Dendritic cell treated with granulocyte-macrophage colony-stimulating factor and Interleukin-4, amounts not matched to agents 40 ng/mL and 50 ng/mL, for 4 days (primary cell): ENCODE results near the gene CNOT10.
"Not testable (repeated sequence)": the region's sequence is repeated elsewhere in the genome, so short reads cannot be mapped to it uniquely, and the experiment has no call there.

Source experiments
- H3K27ac Mint-ChIP-seq: one replicate; pipeline ENCODE4 v1.8.0; 2022; ENCODE audit warnings: mild to moderate bottlenecking, mixed read lengths
- H3K27me3 Mint-ChIP-seq: one replicate; pipeline ENCODE4 v1.8.0; 2022; ENCODE audit warnings: mild to moderate bottlenecking, mixed read lengths
- H3K36me3 Mint-ChIP-seq: one replicate; pipeline ENCODE4 v1.8.0; 2022; ENCODE audit warnings: low read depth, mixed read lengths
- H3K4me1 Mint-ChIP-seq: one replicate; pipeline ENCODE4 v1.8.0; 2022; ENCODE audit warnings: low read depth, mixed read lengths
- H3K4me3 Mint-ChIP-seq: one replicate; pipeline ENCODE4 v1.8.0; 2022; ENCODE audit warnings: mild to moderate bottlenecking, moderate library complexity, mixed read lengths
- H3K9me3 Mint-ChIP-seq: one replicate; pipeline ENCODE4 v1.8.0; 2022; ENCODE audit warnings: mixed read lengths
- intact Hi-C: fragments of 100-400 bp; cut with micrococcal nuclease; formaldehyde crosslinking; loops from one replicate; pipeline ENCODE4 v1.15.0; 2022

CNOT10 gene, protein sequence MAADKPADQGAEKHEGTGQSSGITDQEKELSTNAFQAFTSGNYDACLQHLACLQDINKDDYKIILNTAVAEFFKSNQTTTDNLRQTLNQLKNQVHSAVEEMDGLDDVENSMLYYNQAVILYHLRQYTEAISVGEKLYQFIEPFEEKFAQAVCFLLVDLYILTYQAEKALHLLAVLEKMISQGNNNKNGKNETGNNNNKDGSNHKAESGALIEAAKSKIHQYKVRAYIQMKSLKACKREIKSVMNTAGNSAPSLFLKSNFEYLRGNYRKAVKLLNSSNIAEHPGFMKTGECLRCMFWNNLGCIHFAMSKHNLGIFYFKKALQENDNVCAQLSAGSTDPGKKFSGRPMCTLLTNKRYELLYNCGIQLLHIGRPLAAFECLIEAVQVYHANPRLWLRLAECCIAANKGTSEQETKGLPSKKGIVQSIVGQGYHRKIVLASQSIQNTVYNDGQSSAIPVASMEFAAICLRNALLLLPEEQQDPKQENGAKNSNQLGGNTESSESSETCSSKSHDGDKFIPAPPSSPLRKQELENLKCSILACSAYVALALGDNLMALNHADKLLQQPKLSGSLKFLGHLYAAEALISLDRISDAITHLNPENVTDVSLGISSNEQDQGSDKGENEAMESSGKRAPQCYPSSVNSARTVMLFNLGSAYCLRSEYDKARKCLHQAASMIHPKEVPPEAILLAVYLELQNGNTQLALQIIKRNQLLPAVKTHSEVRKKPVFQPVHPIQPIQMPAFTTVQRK

DNA sequence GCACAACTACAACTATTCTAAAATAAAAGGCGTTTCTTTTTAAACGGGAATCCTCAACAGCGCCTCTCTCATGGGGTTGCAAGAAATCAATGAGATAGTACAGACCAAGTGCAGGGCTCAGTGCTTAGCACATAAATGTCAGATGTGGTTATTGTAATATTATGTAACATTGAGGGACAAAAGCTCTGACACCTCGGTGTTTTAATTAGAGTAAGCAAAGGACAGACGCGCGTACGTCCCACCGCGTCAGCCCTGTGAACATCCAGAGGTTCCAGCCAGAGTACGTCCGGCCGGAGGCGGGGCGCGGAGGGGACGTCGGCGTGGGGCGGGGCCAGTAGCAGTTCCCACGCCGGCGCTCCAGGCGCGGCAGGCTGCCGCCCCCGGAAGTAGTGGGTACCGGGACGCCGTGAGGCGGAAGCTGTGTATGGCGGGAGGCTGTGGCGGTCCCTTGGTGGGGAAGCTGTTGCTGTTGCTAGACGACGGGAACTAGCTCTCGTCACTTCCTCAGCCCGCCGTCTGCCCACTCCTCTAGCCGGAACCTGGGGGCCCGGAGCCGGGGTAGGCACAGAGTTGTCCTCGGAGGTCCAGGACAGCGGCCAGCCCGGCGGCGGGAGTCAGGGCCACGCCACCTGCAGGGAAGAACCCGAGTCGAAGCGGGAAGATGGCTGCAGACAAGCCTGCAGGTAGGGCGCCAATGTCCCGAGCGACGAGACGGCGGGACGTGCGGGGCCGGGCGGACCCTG, at the start of gene CNOT10:
TSS of gene CNOT10 (plus strand) at position 389 of the 743 bp plus-strand sequence. CDS start at position 662, 273 bp downstream.
- Mint-ChIP-seq H3K27me3 (peaks cover 2% of the 10 kb centered on the region), H3K36me3 (peaks cover 24% of the 10 kb centered on the region), H3K9me3 (no peaks in the 10 kb centered on the region), H3K27ac (peak within 1 kb of the TSS; percentile 91), H3K4me3 (peak within 1 kb of the TSS; percentile 98), H3K4me1 (peaks cover 26% of the 10 kb centered on the region)
- intact Hi-C loops, result loop anchor here (5.0 kb wide), 1 partner anchor 173 kb away; no protein-coding TSS in a partner anchor

DNA sequence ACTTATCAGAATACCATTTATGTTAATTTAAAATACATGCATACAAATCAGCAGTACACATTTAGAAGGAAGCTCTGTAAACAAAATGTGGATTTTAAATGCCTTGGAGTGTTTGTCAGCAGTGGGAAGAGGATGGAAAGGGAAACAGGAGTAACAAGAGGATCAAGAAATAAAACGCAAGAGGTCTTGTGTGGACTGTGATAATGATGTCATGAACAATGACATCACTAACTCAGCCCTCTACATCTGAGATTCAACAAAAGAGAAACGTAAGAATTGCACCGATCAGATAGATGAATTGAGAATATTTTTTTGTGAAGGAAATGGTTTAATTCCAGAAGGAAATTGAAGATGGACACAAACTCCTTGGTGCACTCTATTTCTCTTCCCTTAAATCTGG, 44.0 kb upstream of the CNOT10 start:
- intact Hi-C loops, result no loop called here
- H3K36me3 Mint-ChIP-seq, result no peaks in the 10 kb centered on the region
- H3K4me1 Mint-ChIP-seq, result no peaks in the 10 kb centered on the region
- no peaks in the 10 kb centered on the region for H3K9me3 Mint-ChIP-seq
- no peak overlapping the region for H3K4me3 Mint-ChIP-seq
- no peak overlapping the region for H3K27ac Mint-ChIP-seq
- peaks cover 5% of the 10 kb centered on the region for H3K27me3 Mint-ChIP-seq

DNA sequence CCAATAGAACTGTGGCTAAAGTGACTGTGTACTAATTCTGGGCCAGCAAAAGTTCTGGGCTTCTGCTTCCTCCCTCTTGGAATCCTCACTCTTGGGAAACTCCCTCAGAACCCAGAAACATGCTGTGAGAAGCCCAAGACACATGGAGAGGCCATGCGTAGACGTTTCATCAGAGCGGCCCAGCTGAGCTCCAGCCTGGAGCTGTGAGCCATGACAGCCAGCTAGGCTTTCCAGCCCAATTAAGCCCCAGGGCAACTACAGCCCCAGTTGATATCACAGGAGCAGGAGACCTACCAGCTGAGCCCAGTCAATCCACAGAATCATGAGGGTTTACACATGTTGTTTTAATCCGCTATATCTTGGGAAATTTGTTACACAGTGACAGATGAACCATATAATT, 43.6 kb upstream of the CNOT10 start:
- no peaks in the 10 kb centered on the region for H3K9me3 Mint-ChIP-seq
- H3K27ac Mint-ChIP-seq, result no peak overlapping the region
- H3K4me3 Mint-ChIP-seq, result no peak overlapping the region
- no peaks in the 10 kb centered on the region for H3K36me3 Mint-ChIP-seq
- H3K4me1 Mint-ChIP-seq, result no peaks in the 10 kb centered on the region
- intact Hi-C loops, result no loop called here
- H3K27me3 Mint-ChIP-seq, result peaks cover 5% of the 10 kb centered on the region

DNA sequence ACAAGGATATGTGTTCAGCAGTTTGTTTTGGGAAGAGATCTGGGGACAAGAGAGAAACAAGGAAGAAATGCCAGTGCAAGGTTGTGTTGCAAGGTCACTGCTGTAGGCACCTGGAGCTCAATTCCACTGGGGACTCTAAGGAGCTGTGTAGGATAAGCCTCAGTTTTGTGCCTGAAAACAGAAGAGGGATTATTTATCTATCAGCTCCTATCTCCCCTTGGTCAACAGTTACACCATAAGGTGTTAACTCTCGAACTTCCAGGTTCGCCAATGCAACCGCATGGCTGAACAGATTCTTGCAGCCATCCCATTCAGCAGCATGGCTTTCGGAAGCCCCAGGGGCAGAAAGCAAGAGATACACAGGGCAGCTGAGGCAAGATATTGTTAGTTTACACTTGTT, 41.6 kb upstream of the CNOT10 start:
- Mint-ChIP-seq H3K36me3 (no peaks in the 10 kb centered on the region), H3K27me3 (peaks cover 5% of the 10 kb centered on the region), H3K4me1 (no peaks in the 10 kb centered on the region), H3K9me3 (no peaks in the 10 kb centered on the region), H3K4me3 (no peak overlapping the region), H3K27ac (no peak overlapping the region)
- intact Hi-C loops, result no loop called here

DNA sequence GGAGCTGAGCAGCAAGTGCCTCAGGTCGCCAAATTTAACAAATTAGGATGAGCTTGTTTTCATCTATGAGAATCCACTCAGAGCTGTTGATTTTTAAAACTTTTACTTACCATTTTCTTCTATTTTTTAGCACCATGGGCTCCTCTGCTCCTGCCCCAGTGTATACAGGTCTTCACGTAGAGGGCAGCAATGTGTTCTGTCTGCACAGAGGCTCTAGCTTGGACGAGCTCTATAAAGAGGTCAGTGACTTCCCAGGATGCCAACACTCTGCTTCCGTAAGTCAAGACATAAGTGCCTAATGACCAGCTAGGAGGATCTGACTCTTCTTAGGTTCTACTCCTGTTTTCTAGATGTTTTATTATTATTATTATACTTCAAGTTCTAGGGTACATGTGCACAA, 41.2 kb upstream of the CNOT10 start:
- Mint-ChIP-seq H3K9me3 (no peaks in the 10 kb centered on the region), H3K36me3 (no peaks in the 10 kb centered on the region), H3K4me3 (no peak overlapping the region), H3K27me3 (peaks cover 5% of the 10 kb centered on the region), H3K4me1 (no peaks in the 10 kb centered on the region), H3K27ac (no peak overlapping the region)
- intact Hi-C loops, result no loop called here

DNA sequence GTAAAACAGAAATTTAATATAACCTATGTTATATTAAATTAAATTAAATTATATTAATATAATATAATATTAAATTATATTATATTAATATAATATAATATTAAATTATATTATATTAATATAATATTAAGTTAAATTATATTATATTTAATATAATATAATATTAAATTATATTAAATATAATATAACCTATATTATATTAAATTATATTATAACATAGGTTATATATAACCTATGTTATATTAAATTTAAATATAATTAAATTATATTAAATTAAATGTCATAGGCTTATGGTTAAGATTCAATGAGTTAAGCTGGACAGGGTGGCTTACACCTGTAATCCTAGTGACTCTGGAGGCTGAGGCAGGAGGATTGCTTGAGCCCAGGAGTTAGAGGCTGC, 40.6 kb upstream of the CNOT10 start:
- H3K4me1 Mint-ChIP-seq, result no peaks in the 10 kb centered on the region
- no peak overlapping the region for H3K27ac Mint-ChIP-seq
- peaks cover 3% of the 10 kb centered on the region for H3K27me3 Mint-ChIP-seq
- no peaks in the 10 kb centered on the region for H3K36me3 Mint-ChIP-seq
- no peaks in the 10 kb centered on the region for H3K9me3 Mint-ChIP-seq
- H3K4me3 Mint-ChIP-seq, result no peak overlapping the region
- intact Hi-C loops, result no loop called here

DNA sequence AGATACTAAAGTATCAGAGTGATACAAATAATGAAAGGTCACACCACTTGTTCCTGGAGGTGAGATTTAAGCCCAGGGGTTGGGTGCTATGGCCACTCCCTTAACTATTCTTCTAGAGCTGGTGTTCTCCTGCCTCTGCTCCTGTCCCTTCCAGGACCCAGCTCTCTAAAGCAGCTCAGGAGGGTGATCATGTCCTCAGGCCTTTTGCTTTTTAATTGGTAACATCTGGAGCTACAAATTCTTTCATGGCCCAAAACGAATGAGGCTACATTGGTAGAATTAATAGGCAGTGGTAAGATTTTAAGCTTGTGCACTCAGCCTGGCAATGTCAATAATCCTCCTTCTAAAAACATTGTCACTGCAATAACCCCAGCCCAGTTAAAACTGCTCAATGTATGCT, 38.2 kb upstream of the CNOT10 start:
- Mint-ChIP-seq H3K4me3 (no peak overlapping the region), H3K36me3 (no peaks in the 10 kb centered on the region), H3K27ac (no peak overlapping the region), H3K27me3 (no peaks in the 10 kb centered on the region), H3K4me1 (no peaks in the 10 kb centered on the region), H3K9me3 (no peaks in the 10 kb centered on the region)
- intact Hi-C loops, result no loop called here

DNA sequence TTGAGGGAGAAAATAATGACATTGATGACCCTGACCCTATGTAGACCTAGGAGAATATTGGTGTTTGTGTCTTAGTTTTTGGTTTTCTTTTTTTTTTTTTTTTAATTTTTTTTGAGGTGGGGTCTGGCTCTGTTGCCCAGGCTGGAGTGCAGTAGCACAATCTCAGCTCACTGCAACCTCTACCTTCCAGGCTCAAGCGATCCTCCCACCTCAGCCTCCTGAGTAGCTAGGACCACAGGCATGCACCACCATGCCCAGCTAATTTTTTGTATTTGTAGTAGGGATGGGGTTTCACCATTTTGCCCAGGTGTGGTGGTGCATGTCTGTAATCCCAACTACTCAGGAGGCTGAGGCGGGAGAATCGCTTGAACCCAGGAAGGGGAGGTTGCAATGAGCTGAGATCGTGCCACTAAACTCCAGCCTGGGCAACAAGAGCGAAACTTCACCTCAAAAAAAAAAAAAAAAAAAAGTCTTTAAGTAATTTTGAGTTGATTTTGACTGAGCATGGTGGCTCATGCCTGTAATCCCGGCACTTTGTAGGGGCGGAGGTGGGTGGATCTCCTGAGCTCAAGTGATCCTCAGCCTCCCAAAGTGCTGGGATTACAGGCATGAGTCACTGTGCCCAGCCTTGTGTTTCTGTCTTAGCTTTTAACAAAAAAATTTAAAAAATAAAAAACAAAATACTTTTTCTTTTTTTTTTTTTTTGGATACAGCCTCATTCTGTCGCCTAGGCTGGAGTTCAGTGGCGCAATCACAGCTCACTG, 32.5 kb upstream of the CNOT10 start:
- H3K27me3 Mint-ChIP-seq, H3K4me1 Mint-ChIP-seq, H3K27ac Mint-ChIP-seq, H3K4me3 Mint-ChIP-seq, intact Hi-C loops, H3K36me3 Mint-ChIP-seq: not testable (repeated sequence)
- peaks cover 14% of the 10 kb centered on the region for H3K9me3 Mint-ChIP-seq

DNA sequence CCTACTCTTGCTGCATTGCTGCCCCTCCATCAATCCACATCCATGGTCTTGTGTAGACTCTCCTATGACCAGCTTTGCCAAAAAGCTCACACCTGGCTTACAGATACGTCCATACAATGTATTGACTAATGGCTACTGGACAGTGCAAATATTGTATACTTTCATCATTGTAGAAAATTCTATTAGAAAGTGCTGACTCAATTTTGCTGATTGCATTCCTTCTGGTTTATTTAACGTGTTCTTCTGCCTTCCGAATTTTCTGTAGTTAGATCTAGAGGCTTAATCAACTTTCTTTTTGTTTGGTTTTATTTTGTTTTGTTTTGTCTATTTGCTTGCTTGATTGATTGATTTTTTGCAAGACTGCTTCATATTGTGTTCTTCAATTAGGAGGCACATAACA, 29.8 kb upstream of the CNOT10 start:
- no peaks in the 10 kb centered on the region for H3K36me3 Mint-ChIP-seq
- H3K4me3 Mint-ChIP-seq, result no peak overlapping the region
- peaks cover 14% of the 10 kb centered on the region for H3K9me3 Mint-ChIP-seq
- no peak overlapping the region for H3K27ac Mint-ChIP-seq
- H3K27me3 Mint-ChIP-seq, result peaks cover 9% of the 10 kb centered on the region
- H3K4me1 Mint-ChIP-seq, result no peaks in the 10 kb centered on the region
- intact Hi-C loops, result no loop called here

DNA sequence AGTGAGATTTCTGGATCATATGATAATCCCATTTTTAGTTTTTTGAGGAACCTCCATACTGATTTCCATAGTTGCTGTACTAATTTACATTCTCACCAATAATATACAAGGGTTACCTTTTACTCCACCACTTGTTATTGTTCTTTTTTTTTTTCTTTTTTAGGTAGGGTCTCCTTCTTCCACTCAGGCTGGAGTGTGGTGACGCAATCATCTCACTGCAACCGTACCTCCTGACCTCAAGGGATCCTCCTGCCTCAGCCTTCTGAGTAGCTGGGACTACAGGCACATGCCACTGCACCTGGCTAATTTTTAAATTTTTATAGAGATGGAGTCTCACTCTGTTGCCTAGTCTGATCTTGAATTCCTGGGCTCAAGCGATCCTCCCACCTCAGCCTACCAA, 24.4 kb upstream of the CNOT10 start:
- Mint-ChIP-seq H3K4me3 (no peak overlapping the region), H3K27me3 (peaks cover 9% of the 10 kb centered on the region), H3K36me3 (no peaks in the 10 kb centered on the region), H3K4me1 (no peaks in the 10 kb centered on the region), H3K27ac (no peak overlapping the region), H3K9me3 (no peaks in the 10 kb centered on the region)
- intact Hi-C loops, result loop anchor here (5.0 to 10.0 kb wide), 3 partner anchors 96 to 483 kb away; no protein-coding TSS in a partner anchor

DNA sequence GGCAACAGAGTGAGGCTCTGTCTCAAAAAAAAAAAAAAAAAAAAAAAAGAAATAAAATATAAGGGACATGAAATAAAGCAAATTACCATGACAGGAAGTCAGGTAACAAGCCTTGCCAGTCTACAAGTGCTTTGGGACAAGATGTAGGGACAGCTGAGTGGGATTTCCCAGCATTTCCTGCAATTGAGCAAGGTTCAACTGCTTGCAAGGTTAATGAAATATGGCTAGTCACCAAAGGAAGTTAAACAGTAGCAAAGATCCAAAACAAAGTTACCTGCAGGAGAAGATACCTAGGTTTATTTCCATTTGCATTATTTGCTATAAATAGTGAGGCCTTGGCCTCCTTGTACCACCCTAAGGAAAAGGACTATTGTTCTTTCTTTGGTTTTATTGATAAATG, 22.3 kb upstream of the CNOT10 start:
- H3K27ac Mint-ChIP-seq, result no peak overlapping the region
- no peaks in the 10 kb centered on the region for H3K4me1 Mint-ChIP-seq
- H3K4me3 Mint-ChIP-seq, result no peak overlapping the region
- H3K27me3 Mint-ChIP-seq, result peaks cover 3% of the 10 kb centered on the region
- H3K9me3 Mint-ChIP-seq, result no peaks in the 10 kb centered on the region
- intact Hi-C loops, result loop anchor here (5.0 to 10.0 kb wide), 3 partner anchors 98 to 485 kb away; no protein-coding TSS in a partner anchor
- H3K36me3 Mint-ChIP-seq, result no peaks in the 10 kb centered on the region

DNA sequence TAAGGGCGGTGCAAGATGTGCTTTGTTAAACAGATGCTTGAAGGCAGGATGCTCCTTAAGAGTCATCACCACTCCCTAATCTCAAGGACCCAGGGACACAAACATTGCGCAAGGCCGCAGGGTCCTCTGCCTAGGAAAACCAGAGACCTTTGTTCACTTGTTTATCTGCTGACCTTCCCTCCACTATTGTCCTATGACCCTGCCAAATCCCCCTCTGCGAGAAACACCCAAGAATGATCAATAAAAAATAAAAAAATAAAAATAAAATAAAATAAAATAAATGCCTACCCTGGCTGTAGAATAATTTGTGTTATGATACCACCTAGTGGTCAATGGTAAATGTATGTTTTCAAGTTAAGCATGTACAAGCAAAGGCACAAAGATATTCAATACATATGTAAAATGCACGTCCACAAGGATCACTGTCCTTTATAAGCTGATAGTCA, 20.3 kb upstream of the CNOT10 start:
- not testable (repeated sequence) for H3K4me1 Mint-ChIP-seq, H3K27ac Mint-ChIP-seq, H3K9me3 Mint-ChIP-seq, H3K4me3 Mint-ChIP-seq, H3K36me3 Mint-ChIP-seq, H3K27me3 Mint-ChIP-seq
- intact Hi-C loops, result loop anchor here (1.0 to 10.0 kb wide), 4 partner anchors 100 to 487 kb away; no protein-coding TSS in a partner anchor

DNA sequence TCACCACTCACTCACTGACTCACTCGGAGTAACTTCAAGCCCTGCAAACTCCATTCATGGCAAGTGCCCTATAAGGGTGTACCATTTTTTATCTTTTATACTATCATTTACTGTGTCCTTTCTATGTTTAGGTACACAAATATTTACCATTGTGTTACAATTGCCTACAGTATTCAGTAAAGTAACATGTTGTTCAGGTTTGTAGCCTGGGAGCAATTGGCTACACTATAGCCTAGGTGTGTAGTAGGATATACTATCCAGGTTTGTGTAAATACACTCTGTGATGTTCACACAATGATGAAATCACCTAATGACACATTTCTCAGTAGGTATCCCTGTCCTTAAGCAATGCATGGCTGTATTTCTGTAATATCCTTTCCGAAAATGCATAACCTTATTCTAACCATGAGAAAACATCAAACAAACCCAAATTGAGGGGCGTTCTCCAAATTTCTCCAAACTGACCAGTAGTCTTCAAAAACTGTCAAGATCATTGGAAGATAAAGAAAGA, 17.9 kb upstream of the CNOT10 start:
- Mint-ChIP-seq H3K27ac (no peak overlapping the region), H3K27me3 (peaks cover 2% of the 10 kb centered on the region), H3K4me1 (no peaks in the 10 kb centered on the region), H3K9me3 (no peaks in the 10 kb centered on the region), H3K4me3 (no peak overlapping the region), H3K36me3 (no peaks in the 10 kb centered on the region)
- intact Hi-C loops, result loop anchor here (10.0 kb wide), 2 partner anchors 102 to 372 kb away; no protein-coding TSS in a partner anchor
